ENCODE results near the gene CTRB1.
"Not testable (repeated sequence)": the region's sequence is repeated elsewhere in the genome, so short reads cannot be mapped to it uniquely, and the experiment has no call there.

Gene CTRB1

DNA sequence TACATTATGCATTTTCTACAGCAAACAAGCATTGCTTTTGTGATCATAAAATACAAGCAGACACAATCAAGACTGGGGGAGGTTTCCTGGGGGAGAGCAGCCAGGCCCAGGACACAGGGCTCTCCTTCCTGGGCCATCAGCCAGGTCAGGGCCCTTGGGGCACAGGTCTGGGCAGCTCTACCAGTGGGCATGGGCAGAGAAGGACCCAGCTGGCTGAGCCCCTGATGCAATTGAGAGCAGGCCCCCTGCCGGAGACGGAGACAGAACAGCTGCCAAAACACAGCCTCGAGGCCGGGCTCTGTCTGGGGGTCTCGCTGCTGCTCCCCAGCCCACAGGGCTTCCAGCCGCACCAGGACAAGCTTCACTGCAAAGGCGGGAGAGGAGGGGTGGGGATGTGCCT is 21.8 kb downstream of the CTRB1 start:
- not testable (repeated sequence) for DNase-seq (ENCODE audit: low read depth)

DNA sequence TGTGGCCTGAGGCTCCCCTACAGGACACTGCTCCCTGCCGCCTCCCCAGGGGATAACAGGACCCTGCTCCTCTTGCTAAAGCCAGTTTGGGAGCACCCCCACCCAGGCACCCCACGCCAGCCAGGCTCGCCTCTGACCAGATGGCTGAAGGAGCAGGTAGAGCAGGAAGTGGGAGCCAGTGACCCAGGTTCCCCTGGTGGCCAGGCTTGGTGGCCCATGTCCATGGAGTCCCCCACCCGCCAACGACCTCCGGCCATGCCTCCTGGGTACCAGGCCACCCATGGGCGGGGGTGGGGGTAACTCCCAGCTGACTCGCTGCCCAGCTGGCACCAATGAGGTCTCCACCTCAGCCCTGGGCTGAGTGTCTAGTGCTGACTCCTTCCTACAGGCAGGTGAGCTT is 22.6 kb downstream of the CTRB1 start:
- no peak for DNase-seq (ENCODE audit: low read depth)

DNA sequence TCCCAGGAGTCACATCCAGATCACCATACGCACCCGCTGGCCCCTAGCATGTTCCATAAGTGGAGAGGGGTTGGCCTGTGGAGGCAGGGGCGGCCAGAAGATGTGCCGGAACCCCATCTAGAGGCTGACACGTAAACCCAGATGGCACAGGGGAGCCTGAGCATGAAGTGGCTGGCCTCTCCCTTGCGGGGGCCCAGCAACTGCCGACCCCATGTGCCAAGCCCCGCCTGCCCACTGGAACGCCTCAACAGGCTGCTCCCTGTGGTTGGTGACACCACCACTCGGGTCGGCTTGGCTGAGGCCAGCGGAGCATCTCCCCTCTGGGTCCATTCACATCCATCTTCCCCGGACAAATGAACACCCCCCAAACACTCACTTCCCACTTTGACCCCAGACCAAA is 23.2 kb downstream of the CTRB1 start:
- no peak for DNase-seq (ENCODE audit: low read depth)

DNA sequence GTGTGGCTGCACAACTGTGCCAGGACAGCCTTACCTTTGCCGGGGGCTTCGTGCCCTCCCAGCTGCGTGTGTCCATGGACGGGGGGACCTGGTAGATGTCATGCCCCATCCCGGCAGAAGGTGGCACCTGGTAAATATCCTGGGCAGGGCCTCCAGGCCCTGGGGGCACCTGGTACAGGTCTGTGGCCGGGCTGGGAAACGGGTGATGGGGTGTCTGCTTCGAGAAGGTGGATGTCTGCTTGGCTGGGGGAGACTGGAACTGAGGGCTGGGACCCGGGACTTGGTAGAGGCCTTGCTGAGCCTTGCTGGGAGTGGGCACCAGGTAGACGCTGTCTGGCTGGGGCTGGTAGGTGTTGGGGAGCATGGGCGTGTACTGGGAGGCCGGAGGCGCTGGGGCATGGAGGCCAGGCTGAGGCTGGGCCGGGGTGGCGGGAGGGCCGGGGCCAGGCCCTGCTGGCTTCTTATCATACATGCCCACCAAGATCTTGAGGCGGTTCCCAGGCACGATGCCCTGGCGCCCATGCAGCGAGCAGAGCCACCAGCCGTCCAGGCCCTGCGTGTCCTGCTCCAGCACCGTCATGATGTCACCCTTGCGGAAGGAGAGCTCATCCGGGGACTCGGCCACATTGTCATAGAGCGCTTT is 23.8 kb downstream of the CTRB1 start:
- DNase-seq (ENCODE audit: low read depth) = not testable (repeated sequence)

DNA sequence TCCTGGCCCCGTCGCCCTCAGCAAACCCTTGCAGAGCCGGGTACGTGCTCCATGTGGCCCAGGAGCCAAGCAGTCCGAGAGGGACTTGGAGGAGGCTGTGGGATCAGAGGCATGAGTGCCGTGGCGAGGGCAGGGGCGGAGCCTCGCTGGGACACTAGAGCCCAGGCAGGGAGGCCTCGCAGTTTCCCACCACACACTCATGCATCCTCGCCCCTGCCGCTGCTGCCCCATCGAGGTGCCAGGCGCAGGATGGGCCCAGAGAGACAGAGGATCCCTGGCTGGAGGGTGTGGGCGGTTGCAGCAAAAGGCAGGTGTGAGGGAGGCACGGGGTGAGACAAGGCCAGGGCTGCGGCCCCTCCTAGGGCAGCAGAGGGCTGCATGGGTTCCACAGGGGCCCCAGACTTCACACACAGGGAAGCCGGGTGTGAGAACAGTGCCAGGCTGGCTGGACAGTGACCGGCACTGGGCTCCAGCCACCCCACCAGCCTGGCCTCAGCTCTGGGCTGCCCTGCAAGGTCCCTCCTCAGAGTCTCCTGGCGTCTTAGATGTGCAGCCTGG is 25.0 kb downstream of the CTRB1 start:
- no peak for DNase-seq (ENCODE audit: low read depth)

DNA sequence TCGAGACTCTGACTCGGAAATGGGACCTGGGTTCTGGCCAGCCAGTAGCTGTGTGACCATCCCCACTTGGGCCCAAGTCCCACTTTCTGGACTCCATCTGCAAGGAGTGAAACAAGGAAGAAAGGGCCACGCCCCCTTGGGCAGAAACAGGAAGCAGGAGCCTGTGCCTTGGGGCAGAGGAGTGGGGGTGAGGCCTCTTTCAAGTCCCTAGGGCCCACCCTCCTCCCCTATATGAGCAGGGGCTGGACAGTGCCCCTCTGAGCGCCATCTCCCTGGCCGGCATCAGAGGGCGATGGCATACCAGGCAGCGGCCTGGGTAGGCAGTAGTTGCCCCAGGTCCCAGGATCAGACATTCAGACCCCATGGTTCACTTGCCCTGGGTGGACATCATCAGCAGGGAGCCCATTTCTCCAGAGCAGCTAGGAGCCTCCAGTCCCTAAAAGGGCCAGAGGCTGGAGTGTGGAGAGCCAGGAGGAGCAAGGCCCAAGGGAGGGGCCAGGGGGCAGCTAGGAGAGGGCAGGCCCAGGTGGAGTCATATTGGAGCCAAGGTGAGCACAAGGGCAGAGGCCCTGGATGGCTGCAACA is 25.5 kb downstream of the CTRB1 start:
- no peak for DNase-seq (ENCODE audit: low read depth)

DNA sequence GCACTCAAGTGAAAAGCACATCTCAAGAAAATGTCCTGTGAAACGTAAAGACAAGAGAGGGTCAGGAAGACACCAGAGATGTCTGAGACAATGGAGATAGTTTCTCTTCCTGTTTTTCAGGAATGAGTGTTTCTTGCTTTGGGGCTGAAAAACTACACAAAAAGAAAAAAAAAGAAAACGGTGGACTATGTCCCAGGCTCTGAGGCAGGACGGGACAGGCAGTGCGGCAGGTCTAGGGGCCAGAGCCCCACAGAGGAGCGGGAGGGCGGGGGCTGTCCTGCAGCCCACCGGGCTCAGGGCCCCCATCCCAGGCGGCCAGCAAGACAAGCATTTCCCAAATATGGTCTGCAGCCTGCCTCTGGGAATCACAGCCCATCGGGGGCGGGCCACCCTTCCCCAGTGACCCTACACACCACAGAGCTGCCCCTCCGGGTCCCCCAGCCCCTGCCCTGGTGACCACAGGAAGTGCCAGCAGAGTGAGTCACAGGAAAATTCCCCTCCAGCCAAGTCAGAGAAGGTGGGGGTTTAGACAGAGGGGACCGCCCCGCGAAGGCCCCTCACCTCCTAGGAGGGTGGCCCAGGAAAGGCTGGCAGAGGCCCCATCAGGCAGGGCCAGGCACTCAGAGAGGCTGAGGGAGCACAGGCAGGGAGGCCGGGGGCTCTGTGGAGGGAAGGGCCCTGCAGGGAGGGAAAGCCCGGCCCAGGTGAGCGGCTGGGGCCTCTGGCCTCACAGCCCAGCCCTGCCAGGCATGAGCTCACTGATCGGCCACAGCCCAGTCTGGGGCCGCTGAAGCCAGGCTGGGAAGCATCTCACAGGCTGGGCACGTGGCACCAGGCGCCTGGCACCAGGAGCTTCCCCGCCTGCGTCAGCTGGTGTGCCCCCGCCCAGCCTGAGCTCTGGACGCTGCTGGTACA is 26.3 kb downstream of the CTRB1 start:
- no peak for DNase-seq (ENCODE audit: low read depth)

DNA sequence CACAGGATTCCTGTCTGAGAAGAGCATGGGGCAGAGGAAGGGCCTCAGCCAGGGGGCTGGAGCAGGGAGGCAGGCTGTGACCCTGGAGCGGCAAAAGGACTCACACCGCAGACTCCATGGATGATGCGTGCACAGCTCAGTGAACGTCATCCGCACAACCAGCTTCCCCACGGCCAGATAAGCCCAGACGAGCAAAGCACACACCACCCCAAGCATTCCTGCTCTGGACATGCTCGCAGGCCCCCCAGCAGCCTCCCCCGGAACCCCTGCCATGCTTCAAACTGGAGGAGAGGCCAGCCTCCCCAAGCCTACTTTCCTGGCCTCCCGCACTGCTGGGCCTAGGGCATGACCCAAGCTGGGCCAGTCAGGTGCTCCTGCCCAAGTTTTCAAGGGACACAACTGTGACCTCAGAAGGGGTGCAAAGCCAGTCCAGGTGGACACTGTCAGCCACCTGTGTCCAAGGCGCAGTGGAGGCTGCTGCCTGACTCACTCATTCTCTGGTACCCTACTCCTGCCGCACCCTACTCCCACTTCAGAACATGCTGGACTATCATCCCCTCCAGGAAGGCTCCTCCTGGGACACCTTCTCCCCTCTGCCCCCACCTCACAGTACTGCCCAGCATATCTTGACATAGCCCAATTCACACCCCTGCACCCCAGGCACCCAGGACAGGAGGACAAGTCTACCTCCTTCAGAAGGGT is 27.9 kb downstream of the CTRB1 start:
- no peak for DNase-seq (ENCODE audit: low read depth)

DNA sequence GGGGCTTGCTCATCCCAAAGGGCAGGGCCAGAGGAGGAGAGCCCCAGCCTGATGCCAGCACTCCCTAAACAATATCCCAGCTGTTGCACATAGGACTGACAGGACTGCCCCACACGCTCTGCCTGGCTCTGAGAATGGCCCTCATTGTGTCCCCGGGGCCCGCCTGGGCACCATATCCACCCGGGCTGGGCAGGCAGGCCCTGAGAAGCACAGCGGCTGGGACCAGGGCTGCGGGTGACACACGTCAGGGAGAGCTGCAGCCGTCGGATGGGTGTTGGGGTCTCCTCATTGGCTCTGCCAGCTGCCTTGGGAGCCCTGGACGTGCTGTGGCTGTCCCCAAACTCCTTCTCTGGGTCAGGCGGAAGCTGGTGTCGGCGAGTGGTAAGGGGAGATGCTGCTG is 28.5 kb downstream of the CTRB1 start:
- no peak for DNase-seq (ENCODE audit: low read depth)

DNA sequence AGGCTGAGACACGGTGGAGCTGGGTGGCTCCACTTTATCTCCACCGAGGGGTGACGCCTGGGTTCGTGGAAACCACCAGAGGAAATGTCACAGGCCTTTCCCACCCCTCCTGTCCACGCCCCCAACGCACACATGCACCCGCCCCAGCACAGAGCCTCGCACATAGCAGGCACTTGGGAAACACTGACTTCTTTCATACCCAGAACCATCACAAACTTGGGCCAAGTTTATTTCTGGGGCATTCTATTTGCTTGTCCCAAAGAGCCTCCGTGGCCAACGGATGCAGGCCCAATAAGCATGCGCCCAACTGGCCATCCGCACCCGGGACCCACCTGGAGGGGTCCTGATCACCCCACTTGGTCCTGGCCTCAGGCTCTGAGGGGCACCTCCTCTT is 29.4 kb downstream of the CTRB1 start:
- DNase-seq (ENCODE audit: low read depth) = no peak

DNA sequence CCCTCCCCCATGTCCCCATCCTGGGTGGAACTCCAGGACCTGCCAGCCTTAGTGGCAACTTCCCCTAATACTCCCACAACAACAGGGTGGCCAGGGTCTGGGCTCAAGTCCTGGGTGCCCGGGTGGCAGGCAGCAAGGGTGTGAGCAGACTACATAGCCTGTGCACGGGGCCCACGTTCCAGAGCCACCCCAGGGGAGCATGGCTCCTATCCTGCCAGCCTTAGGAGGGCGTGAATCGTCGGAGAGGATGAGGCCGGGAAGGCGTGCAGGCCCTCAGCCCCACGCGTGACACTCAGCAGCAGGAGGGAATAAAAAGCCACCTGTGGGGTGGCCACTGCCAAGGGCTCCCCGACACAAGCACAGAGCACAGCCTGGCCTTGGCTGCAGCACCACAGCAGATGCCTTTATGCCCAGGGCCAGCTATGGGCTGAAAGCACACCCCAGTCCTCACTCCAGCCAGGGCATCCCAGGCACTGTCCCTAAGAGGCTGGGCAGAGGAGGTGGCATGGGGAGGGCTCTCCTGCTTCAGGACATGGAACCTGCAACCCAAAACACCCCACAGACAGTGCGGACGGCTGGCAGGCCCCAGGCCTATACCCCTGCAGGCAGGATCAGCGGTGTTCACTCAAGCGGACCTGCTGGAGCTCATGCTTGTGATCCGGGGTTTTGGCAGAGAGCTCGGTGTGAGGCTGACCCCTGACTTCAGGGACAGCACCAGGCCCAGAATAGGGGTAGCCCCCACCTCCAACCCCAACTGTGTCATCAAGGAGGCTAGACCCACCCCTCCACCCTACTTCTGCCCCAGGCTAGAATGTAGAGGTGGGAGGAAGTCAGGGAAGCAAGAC is 30.0 kb downstream of the CTRB1 start:
- no peak for DNase-seq (ENCODE audit: low read depth)

DNA sequence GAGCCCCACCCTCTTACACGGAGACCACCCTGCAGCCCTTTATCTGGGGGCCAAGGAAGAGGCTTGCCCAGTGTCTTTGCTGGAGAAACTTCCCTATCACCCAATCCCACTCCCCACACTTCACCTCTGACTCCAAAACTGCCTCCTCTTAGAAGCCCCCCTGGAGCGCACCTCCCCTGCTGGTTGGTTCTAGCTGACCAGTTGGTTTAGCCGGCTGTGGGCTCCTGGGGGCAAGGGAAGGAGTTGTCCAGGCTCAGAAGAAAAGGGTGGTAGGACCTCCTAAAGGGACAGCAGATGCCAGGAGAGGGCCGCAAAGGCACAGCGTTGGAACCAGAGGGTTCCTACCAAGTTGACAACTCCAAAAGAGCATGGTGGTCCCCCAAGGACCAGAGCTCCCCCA is 30.7 kb downstream of the CTRB1 start:
- no peak for DNase-seq (ENCODE audit: low read depth)

DNA sequence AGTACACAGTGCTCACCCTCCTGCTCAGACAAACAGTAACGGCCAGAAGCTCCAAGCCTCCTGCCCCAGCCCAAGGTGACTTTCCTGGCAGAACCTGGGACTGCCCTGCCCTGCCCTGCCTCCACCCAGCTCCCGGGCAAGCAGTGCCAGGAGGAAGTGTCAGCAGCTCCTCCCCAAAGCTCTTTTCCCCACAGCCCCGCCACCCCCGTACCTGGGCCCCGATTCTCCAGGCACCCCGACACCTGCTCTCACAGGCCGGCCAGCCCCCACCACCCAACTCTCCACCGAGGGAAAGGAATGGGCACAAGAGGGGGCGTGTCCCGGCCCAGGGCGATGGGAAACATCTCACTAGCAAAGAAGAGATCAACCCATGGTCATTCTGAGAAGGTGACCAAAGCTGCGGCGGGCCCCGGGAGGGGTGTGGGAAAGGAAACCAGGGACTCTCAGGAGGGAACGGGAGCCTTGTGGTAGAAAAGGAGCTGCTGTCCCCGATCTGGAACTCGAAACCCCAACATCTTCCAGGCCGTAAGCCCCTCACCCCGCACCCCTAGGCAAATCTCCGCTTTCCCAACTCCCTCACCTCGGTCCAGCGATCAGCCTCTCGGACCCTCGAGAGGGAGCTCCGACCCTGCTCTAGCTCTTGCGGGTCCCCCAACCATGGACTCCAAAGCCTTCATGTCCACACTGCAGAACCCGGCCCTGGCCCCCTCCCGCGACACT is 31.5 kb downstream of the CTRB1 start:
- DNase-seq (ENCODE audit: low read depth) = no peak

DNA sequence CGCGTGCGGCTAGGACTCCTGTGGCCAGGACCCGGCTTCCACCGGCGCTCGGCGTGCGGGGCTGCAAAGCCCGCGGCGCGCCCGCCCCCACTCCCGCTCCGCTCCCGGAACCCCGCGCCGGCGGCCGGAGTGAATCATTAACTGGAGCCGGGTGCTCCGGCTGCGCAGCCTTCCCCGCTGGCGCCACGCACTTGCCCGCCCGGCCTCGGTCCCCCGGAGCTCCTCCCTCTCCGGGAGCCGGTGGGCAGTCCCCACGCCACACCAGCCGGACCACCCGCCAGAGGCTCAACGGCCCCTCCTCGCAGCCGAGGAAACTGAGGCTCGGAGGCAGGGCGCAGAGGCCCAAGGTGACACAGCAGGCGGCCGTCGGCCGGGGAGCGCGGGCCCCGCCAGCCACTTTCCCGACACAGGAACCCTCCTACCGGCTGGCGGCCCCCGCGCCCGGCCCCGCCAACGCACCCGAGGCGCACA is 32.1 kb downstream of the CTRB1 start:
- no peak for DNase-seq (ENCODE audit: low read depth)

DNA sequence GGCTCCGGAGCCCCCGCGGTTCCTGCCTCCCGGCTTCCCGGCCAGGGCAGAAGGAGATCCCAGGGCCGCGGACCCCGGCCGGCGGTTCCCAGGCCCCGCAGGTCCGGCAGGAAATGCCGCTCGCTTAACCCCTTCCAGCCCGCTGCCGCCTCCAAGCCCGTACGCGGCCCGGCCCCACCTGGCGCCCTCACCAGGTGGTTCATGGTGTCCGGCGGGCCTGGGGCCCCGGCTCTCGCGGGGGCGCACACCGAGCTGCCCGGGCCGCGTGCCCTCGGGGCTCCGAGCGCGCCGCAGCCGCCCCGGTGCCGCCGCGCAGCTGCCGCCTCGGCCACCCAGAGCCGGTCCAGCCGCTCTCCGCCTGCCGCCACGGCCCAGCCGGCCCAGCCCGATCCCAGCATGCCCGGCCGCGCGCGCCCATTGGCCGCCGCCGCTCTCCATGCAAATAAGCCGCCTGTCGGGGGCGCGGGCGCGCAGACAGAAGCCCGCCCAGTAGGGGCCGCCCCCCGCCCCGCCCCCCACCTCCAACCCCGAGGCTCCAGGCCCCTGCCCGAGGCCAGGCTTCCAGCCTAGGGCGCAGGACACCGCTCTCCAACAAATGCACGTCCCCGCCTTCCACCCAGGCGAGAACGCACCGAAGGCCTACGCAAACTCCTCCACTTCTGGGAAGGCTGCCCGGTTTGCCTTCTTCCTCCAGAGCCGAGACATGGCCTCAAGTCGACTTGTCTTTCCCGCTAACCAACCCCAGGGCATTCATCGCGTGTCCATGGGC is 32.7 kb downstream of the CTRB1 start, which contains the start of gene BCAR1:
TSS of gene BCAR1 (minus strand) at position 345 of the 769 bp plus-strand sequence. CDS start at position 203, 142 bp downstream.
- DNase-seq (ENCODE audit: low read depth) = no peak

DNA sequence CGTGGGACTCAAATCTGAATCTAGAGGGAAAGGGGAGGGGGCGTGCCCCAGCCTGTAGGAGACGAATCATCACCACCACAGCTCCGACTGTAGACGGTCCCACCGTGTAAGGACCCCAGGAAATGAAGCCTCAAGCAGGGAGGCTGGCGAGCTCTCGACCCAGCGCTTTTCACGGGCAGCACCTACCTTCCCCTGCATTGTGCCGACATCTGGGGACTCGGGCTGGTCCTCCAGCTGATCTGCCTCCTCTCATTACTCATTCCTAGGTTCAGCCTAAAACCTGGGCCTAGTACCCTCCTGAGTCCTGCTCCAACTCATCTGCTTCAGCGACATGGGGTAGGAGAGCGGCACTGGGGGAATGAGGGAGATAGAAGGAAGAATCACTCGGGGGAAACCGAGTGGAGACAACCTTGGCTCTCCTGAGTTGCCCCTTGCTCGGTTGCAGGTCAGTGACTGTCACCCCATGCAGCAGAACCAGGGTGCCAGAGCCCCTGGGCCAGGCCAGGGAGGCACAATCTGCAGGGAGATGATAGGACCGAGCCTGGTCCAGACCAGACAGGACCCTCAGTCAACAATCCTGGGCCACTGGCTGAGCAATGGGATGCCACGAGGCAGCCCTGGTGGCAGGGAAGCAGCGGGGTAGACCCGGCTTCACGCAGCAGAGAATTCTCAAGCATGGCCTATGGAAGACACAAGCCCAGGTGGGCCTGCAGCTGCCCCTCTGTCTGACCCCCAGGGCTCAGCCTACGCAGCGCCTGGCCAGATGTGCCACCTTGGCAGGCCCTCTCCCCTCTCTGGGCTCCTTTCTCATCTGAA is 33.5 kb downstream of the CTRB1 start:
- no peak for DNase-seq (ENCODE audit: low read depth)

DNA sequence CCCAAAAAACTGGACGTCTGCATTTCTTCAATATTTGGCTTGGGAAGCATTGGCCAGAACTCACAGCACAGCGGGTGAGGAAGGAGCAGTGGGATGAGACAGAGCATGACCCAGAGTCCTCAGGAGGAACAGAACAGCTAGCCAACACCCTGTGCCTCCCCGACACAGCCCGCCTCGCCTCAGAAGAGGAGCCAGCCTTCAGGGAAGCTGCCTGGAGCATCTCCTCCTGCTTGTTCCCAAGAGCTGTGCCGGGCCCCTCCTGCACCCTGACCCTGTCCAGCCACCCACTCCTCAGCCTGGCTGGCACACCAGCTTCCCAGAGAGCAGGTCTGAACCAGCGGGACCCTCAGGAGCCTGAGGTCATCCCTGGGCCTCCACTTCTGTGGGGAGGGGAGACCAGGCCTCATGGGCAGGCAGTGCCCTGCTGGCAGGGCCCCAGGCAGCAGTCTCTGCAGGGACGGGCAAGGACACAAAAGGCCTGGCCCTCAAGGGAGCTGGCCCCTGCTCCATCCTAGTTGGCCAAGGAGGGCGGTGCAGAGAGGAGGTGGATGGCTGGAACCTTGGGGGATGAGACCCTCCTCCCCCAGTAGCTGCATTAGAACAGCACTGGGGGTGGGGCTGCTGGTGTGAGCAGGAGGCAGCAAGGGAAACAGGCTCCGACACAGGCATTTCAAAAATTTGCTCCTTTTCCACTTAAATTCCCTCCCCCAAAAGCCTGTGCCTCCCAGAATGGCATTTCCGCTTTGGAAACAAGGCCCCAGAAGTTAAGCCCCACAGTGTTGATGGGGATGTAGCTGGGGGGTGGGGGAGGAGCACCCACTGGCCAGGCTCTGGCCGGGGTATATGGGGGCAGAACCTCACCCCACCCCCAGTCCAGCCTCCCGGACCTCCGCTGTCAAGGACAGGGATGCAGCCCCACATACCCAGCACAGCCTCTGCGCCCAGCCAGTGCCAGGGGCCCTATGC is 34.4 kb downstream of the CTRB1 start:
- DNase-seq (ENCODE audit: low read depth) = no peak
